B cell (primary cell): ENCODE measurements around the gene MZB1. TPM values are rescaled to one million over a fixed set of nuclear protein-coding genes. Genes with fewer than 3 reads are reported as not detected.
"Not testable (repeated sequence)": the region's sequence is repeated elsewhere in the genome, so short reads cannot be mapped to it uniquely, and the experiment has no call there.

Source experiments
- ATAC-seq: fragments of 200-7000 bp; cut with Tn5 transposase; one replicate; pipeline ENCODE4 v1.10.0; 2021; ENCODE audit warnings: low read depth, mild to moderate bottlenecking, moderate number of reproducible peaks, moderate library complexity
- CTCF ChIA-PET: fragments of 350-600 bp; sonication (Branson Sonifier 250); formaldehyde crosslinking; loops from one replicate; lab custom pipeline; 2021; ENCODE audit warnings: antibody characterized with exemption, inconsistent platforms; lab: Charles Lee
- POLR2A ChIA-PET: fragments of 350-600 bp; sonication (Branson Sonifier 250); formaldehyde crosslinking; loops from one replicate; lab custom pipeline; 2021; ENCODE audit warnings: antibody characterized with exemption; lab: Charles Lee
- DNase-seq: peaks from one replicate; pipeline ENCODE4 v3.0.0; 2013
- H2AFZ ChIP-seq: 2 replicates; pipeline ENCODE4 v1.6.1; 2012; ENCODE audit warnings: mild to moderate bottlenecking, low read depth, low read length; ENCODE audit not compliant: insufficient read depth, poor library complexity, severe bottlenecking
- H3K27ac ChIP-seq, 2 donors: 1 replicate in 1 of 2; 2 replicates in 1 of 2; pipeline ENCODE4 v1.5.1; 2012 to 2013; ENCODE audit warnings: low read length in 2 of 2, mild to moderate bottlenecking in 2 of 2, moderate library complexity in 1 of 2
- H3K27me3 ChIP-seq, 4 experiments: fragments of 200-600 bp in 1 of 4; sonication (generic) in 1 of 4; replicated peaks in 1 of 4; 1 replicate in 2 of 4; 2 replicates in 2 of 4; pipeline versions ENCODE4 v1.6.1 to v1.7.0; 2013 to 2016; ENCODE audit warnings: low read length in 3 of 4, mild to moderate bottlenecking in 2 of 4, mixed read lengths in 1 of 4, moderate library complexity in 1 of 4; ENCODE audit not compliant: insufficient read depth in 4 of 4, control insufficient read depth in 3 of 4; ENCODE audit errors: control extremely low read depth in 1 of 4
- H3K36me3 ChIP-seq, 2 experiments: replicated peaks in 1 of 2; 1 replicate in 1 of 2; 2 replicates in 1 of 2; pipeline versions ENCODE4 v1.6.1 to v1.7.1; 2013; ENCODE audit warnings: low read length in 1 of 2; ENCODE audit not compliant: insufficient read depth in 2 of 2, control insufficient read depth in 1 of 2; ENCODE audit errors: control extremely low read depth in 1 of 2, extremely low read depth in 1 of 2
- H3K4me1 ChIP-seq, 2 donors: fragments of 200-600 bp in 1 of 2; sonication (generic) in 1 of 2; 1 replicate in 1 of 2; 2 replicates in 1 of 2; pipeline versions ENCODE4 v1.5.1 to v1.6.1; 2013 to 2017; ENCODE audit warnings: low read length in 2 of 2; ENCODE audit not compliant: control insufficient read depth in 2 of 2, insufficient read depth in 2 of 2
- H3K4me2 ChIP-seq: replicated peaks from 2 replicates; pipeline ENCODE3; 2012; ENCODE audit warnings: mild to moderate bottlenecking, low read depth, low read length; ENCODE audit not compliant: poor library complexity, severe bottlenecking
- H3K4me3 ChIP-seq, 5 experiments: fragments of 200-600 bp in 1 of 5; sonication (generic) in 1 of 5; 1 replicate in 3 of 5; 2 replicates in 2 of 5; pipeline versions ENCODE4 v1.5.1 to v1.7.0; 2011 to 2016; ENCODE audit warnings: low read length in 4 of 5, mild to moderate bottlenecking in 4 of 5, low read depth in 2 of 5, control low read depth in 1 of 5, moderate library complexity in 1 of 5; ENCODE audit not compliant: insufficient read depth in 1 of 5; ENCODE audit errors: control extremely low read depth in 1 of 5, extremely low read depth in 1 of 5
- H3K79me2 ChIP-seq: fragments of 200-600 bp; sonication (generic); one replicate; pipeline ENCODE4 v1.6.0; 2016; ENCODE audit warnings: low read length; ENCODE audit not compliant: control insufficient read depth, insufficient read depth
- H3K9ac ChIP-seq: fragments of 200-600 bp; sonication (generic); 2 replicates; pipeline ENCODE4 v1.6.1; 2017; ENCODE audit warnings: mild to moderate bottlenecking, low read length, moderate library complexity
- H3K9me3 ChIP-seq, 3 donors: one replicate each; pipeline versions ENCODE4 v1.6.1 to v1.7.1; 2013; ENCODE audit warnings: low read length in 2 of 3; ENCODE audit not compliant: control insufficient read depth in 2 of 3, insufficient read depth in 1 of 3; ENCODE audit errors: control extremely low read depth in 1 of 3
- H4K20me1 ChIP-seq: 2 replicates; pipeline ENCODE4 v1.6.0; 2012; ENCODE audit warnings: mild to moderate bottlenecking, low read length; ENCODE audit not compliant: insufficient read depth, control insufficient read depth, poor library complexity, severe bottlenecking
- H3K27ac Mint-ChIP-seq: one replicate; pipeline ENCODE4 v1.8.0; 2021; ENCODE audit warnings: mixed read lengths
- H3K27me3 Mint-ChIP-seq: one replicate; pipeline ENCODE4 v1.8.0; 2021; ENCODE audit warnings: mixed read lengths
- H3K4me1 Mint-ChIP-seq: one replicate; pipeline ENCODE4 v1.8.0; 2021; ENCODE audit warnings: mixed read lengths
- H3K4me3 Mint-ChIP-seq: one replicate; pipeline ENCODE4 v1.8.0; 2021; ENCODE audit warnings: mixed read lengths
- H3K9me3 Mint-ChIP-seq: one replicate; pipeline ENCODE4 v1.8.0; 2022; ENCODE audit warnings: mixed read lengths; ENCODE audit not compliant: insufficient read depth
- EZH2 ChIP-seq: IDR thresholded peaks from 2 replicates; pipeline ENCODE4 v1.6.1; 2012; ENCODE audit warnings: borderline replicate concordance, low read depth, mild to moderate bottlenecking, moderate library complexity, low read length; ENCODE audit not compliant: insufficient read depth, poor library complexity, severe bottlenecking
- WGBS: methylation state at CpG from one replicate; pipeline ENCODE4 v1.1.5; 2013; ENCODE audit warnings: missing lambda C conversion rate; ENCODE audit not compliant: insufficient coverage; 5-methylcytosine and 5-hydroxymethylcytosine counted together
- intact Hi-C: fragments of 100-400 bp; cut with micrococcal nuclease; formaldehyde crosslinking; loops from one replicate; pipeline ENCODE4 v1.10.0; 2022
- polyA plus RNA-seq: library from polyadenylated mRNA; depleted of rRNA; stranded (reverse); fragments of >200 nt; gene quantifications from 2 replicates; pipeline ENCODE4 v1.2.3, GENCODE V29; 2012
- total RNA-seq, 2 donors: library from RNA; stranded (reverse); fragments of 120-200 nt in 1 of 2; gene quantifications; 1 replicate in 1 of 2; 2 replicates in 1 of 2; pipeline versions ENCODE4 v1.2.3 to v1.2.4, GENCODE V29; 2013 to 2022
- TF ChIP-seq, protein P1 (sequence below): fragments of 200-600 bp; IDR thresholded peaks from one replicate; pipeline ENCODE4 v1.8.0; 2022; ENCODE audit warnings: antibody characterized with exemption, mild to moderate bottlenecking

The MZB1 gene
- total and polyA plus RNA-seq, 2 donors (not counting 1 experiment from before 2014, with no cell fraction given), result 72.2 to 306 TPM

- Histone ChIP-seq H3K27me3 (no peaks in the 10 kb centered on the region), H3K36me3 (peaks cover 7 to 22% of the 10 kb centered on the region in 2 experiments), H3K9ac (no peak overlapping the region), H3K9me3 (no peaks in the 10 kb centered on the region), H3K27ac (no peak overlapping the region), H3K4me1 (no peaks in the 10 kb centered on the region), H3K4me2 (no peak overlapping the region), H2AFZ (no peak overlapping the region), H4K20me1 (peaks cover 84% of the 10 kb centered on the region), H3K4me3 (no peak overlapping the region), H3K79me2 (peaks cover 80% of the 10 kb centered on the region)
- intact Hi-C loops, result no loop called here
- ChIA-PET POLR2A (no interaction called here), CTCF (no interaction called here)
- TF ChIP-seq, protein P1, sequence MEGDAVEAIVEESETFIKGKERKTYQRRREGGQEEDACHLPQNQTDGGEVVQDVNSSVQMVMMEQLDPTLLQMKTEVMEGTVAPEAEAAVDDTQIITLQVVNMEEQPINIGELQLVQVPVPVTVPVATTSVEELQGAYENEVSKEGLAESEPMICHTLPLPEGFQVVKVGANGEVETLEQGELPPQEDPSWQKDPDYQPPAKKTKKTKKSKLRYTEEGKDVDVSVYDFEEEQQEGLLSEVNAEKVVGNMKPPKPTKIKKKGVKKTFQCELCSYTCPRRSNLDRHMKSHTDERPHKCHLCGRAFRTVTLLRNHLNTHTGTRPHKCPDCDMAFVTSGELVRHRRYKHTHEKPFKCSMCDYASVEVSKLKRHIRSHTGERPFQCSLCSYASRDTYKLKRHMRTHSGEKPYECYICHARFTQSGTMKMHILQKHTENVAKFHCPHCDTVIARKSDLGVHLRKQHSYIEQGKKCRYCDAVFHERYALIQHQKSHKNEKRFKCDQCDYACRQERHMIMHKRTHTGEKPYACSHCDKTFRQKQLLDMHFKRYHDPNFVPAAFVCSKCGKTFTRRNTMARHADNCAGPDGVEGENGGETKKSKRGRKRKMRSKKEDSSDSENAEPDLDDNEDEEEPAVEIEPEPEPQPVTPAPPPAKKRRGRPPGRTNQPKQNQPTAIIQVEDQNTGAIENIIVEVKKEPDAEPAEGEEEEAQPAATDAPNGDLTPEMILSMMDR, result no peak
- TF ChIP-seq EZH2, result no peak
- 95% methylated on average over 2 of the region's 4 CpGs for WGBS
- peaks cover 24% of the 10 kb centered on the region for H3K4me1 Mint-ChIP-seq
- H3K9me3 Mint-ChIP-seq, result no peaks in the 10 kb centered on the region
- ATAC-seq, result no peak
- DNase-seq, result no peak
- no peak overlapping the region for H3K27ac Mint-ChIP-seq
- H3K27me3 Mint-ChIP-seq, result no peaks in the 10 kb centered on the region
- no peak overlapping the region for H3K4me3 Mint-ChIP-seq
Observed at GRCh38 chr5:139360384-139360783, 29.3 kb downstream of the MZB1 start.

- ChIA-PET CTCF (interaction anchor here (1.9 kb wide), 1 partner anchor 17 kb away, joined by 6 read pairs; the partner anchor contains the start of gene PAIP2), POLR2A (no interaction called here)
- Mint-ChIP-seq H3K27me3 (no peaks in the 10 kb centered on the region), H3K9me3 (no peaks in the 10 kb centered on the region), H3K27ac (no peak overlapping the region), H3K4me3 (no peak overlapping the region), H3K4me1 (peaks cover 30% of the 10 kb centered on the region)
- Histone ChIP-seq H3K79me2 (peaks cover 98% of the 10 kb centered on the region), H3K27ac (no peak overlapping the region), H3K36me3 (peaks cover 4 to 8% of the 10 kb centered on the region in 2 experiments), H3K27me3 (no peaks in the 10 kb centered on the region), H3K9ac (no peak overlapping the region), H3K9me3 (peaks cover 0 to 4% (median 0%) of the 10 kb centered on the region in 3 donors), H3K4me3 (no peak overlapping the region), H4K20me1 (peaks cover 98% of the 10 kb centered on the region), H3K4me1 (no peaks in the 10 kb centered on the region), H3K4me2 (no peak overlapping the region), H2AFZ (no peak overlapping the region)
- DNase-seq, result no peak
- ATAC-seq, result no peak
- TF ChIP-seq, protein P1, result no peak
- TF ChIP-seq EZH2, result no peak
- intact Hi-C loops, result no loop called here
Observed at GRCh38 chr5:139358064-139358463, 31.6 kb downstream of the MZB1 start.

GRCh38 chr5:139355900-139356299 is 33.8 kb downstream of the MZB1 start:
- H3K4me3 Mint-ChIP-seq, H3K9me3 Mint-ChIP-seq, H3K4me1 ChIP-seq, H3K9me3 ChIP-seq, H3K27me3 ChIP-seq, intact Hi-C loops, ATAC-seq, H3K36me3 ChIP-seq, H3K27ac Mint-ChIP-seq, DNase-seq, POLR2A ChIA-PET, H3K4me2 ChIP-seq, H2AFZ ChIP-seq, H3K27me3 Mint-ChIP-seq, H3K9ac ChIP-seq, H3K4me3 ChIP-seq, H3K27ac ChIP-seq: not testable (repeated sequence)
- H3K4me1 Mint-ChIP-seq, result peaks cover 38% of the 10 kb centered on the region
- Histone ChIP-seq H3K79me2 (peaks cover 100% of the 10 kb centered on the region), H4K20me1 (peaks cover 96% of the 10 kb centered on the region)
- 94% methylated on average over 6 of the region's 8 CpGs for WGBS
- CTCF ChIA-PET, result interaction anchor here (0.7 kb wide), 1 partner anchor 506 kb away, joined by 3 read pairs; no protein-coding TSS in a partner anchor
